HepG2 (cell line): ENCODE measurements around the gene SLC2A6. TPM values are rescaled to one million over a fixed set of nuclear protein-coding genes. Genes with fewer than 3 reads are reported as not detected.

Experiments used
- ARNT2 ChIP-seq: sonication (generic); formaldehyde crosslinking; IDR thresholded peaks from 2 replicates; pipeline ENCODE4 v1.8.0; 2022; ENCODE audit warnings: mild to moderate bottlenecking, low read depth, missing genetic modification reagents, moderate library complexity
- HNF4G ChIP-seq, 2 experiments: sonication (generic) in 1 of 2; formaldehyde crosslinking in 1 of 2; IDR thresholded peaks; 2 replicates each; pipeline versions ENCODE4 v1.4.0 to v1.6.1; 2011 to 2020; ENCODE audit warnings: borderline replicate concordance in 2 of 2, low read depth in 2 of 2, mild to moderate bottlenecking in 2 of 2, low read length in 1 of 2, missing genetic modification reagents in 1 of 2, moderate library complexity in 1 of 2
- NFRKB ChIP-seq: fragments of 450-650 bp; IDR thresholded peaks from 2 replicates; pipeline ENCODE4 v1.6.1; 2017
- SATB2 ChIP-seq: sonication (generic); formaldehyde crosslinking; IDR thresholded peaks from 2 replicates; pipeline ENCODE4 v1.5.0; 2020; ENCODE audit warnings: missing genetic modification reagents
- SP5 ChIP-seq: IDR thresholded peaks from 2 replicates; pipeline ENCODE4 v1.6.1; 2016; ENCODE audit warnings: low read depth, borderline replicate concordance
- TBL1XR1 ChIP-seq: fragments of 150-350 bp; IDR thresholded peaks from 2 replicates; pipeline ENCODE4 v1.6.1; 2014; ENCODE audit warnings: borderline replicate concordance, low read length; ENCODE audit not compliant: partially characterized antibody
- ZEB1 ChIP-seq: IDR thresholded peaks from 2 replicates; pipeline ENCODE4 v1.6.1; 2012; ENCODE audit warnings: mild to moderate bottlenecking, low read depth, inconsistent platforms; ENCODE audit not compliant: insufficient replicate concordance
- ZFAT ChIP-seq: sonication (generic); formaldehyde crosslinking; conservative IDR thresholded peaks from 2 replicates; pipeline ENCODE4 v1.8.1; 2023; ENCODE audit warnings: missing genetic modification reagents, inconsistent platforms
- ZNF17 ChIP-seq: sonication (generic); formaldehyde crosslinking; IDR thresholded peaks from 2 replicates; pipeline ENCODE4 v1.5.0; 2020; ENCODE audit warnings: mild to moderate bottlenecking, missing genetic modification reagents
- ZNF235 ChIP-seq: sonication (generic); formaldehyde crosslinking; IDR thresholded peaks from 2 replicates; pipeline ENCODE4 v1.8.1; 2023; ENCODE audit warnings: mild to moderate bottlenecking, missing genetic modification reagents, borderline replicate concordance
- ZNF510 ChIP-seq: sonication (generic); formaldehyde crosslinking; IDR thresholded peaks from 2 replicates; pipeline ENCODE4 v1.4.0; 2020; ENCODE audit warnings: low read depth, mild to moderate bottlenecking, missing genetic modification reagents
- ZNF616 ChIP-seq: sonication (generic); formaldehyde crosslinking; IDR thresholded peaks from 2 replicates; pipeline ENCODE4 v1.5.0; 2020; ENCODE audit warnings: low read depth, mild to moderate bottlenecking, missing genetic modification reagents
- ZNF652 ChIP-seq: IDR thresholded peaks from 2 replicates; pipeline ENCODE4 v1.6.1; 2016; ENCODE audit warnings: low read depth, borderline replicate concordance
- polyA plus RNA-seq, 8 experiments: library from polyadenylated mRNA; depleted of rRNA in 3 of 8; stranded (reverse) in 7 of 8; unstranded in 1 of 8; fragments of >200 nt; fragmentation: Illumina TruSeq in 4 of 8; extraction: Trizol in 4 of 8; gene quantifications; 2 replicates each; pipeline versions ENCODE4 v1.2.1 to v1.2.3, GENCODE V29; 2011 to 2016; ENCODE audit warnings: low read depth in 4 of 8, missing spikeins in 1 of 8, mixed read lengths in 1 of 8; ENCODE audit not compliant: insufficient read depth in 1 of 8
- total RNA-seq, 5 experiments: library from RNA; depleted of rRNA; stranded (reverse); fragments of >200 nt; fragmentation: Illumina TruSeq; extraction: Trizol; gene quantifications; 2 replicates each; pipeline ENCODE4 v1.2.3, GENCODE V29; 2016; ENCODE audit warnings: low read depth in 1 of 5
- TF ChIP-seq, protein P1 (sequence below): sonication (generic); formaldehyde crosslinking; IDR thresholded peaks from 2 replicates; pipeline ENCODE4 v1.4.0; 2020; ENCODE audit warnings: mild to moderate bottlenecking, low read depth, missing genetic modification reagents
- TF ChIP-seq, protein P2 (sequence below): sonication (generic); formaldehyde crosslinking; IDR thresholded peaks from 2 replicates; pipeline ENCODE4 v1.9.0; 2022; ENCODE audit warnings: low read depth, missing genetic modification reagents
- TF ChIP-seq, protein P3 (sequence below): sonication (generic); formaldehyde crosslinking; conservative IDR thresholded peaks from 2 replicates; pipeline ENCODE4 v1.5.0; 2020; ENCODE audit warnings: missing genetic modification reagents
- TF ChIP-seq, protein P4 (sequence below): sonication (generic); formaldehyde crosslinking; IDR thresholded peaks from 2 replicates; pipeline ENCODE4 v1.9.0; 2021; ENCODE audit warnings: missing genetic modification reagents, borderline replicate concordance
- TF ChIP-seq, protein P5 (sequence below): sonication (generic); formaldehyde crosslinking; IDR thresholded peaks from 2 replicates; pipeline ENCODE4 v1.5.0; 2020; ENCODE audit warnings: missing genetic modification reagents
- TF ChIP-seq, protein P6 (sequence below): sonication (generic); formaldehyde crosslinking; IDR thresholded peaks from 2 replicates; pipeline ENCODE4 v1.4.0; 2020; ENCODE audit warnings: missing genetic modification reagents

Gene SLC2A6
- total and polyA plus RNA-seq, 2 of the 13 experiments (the other 11 are each of a cell fraction or from before 2014, with no cell fraction given): 4.1 to 15.0 TPM

DNA sequence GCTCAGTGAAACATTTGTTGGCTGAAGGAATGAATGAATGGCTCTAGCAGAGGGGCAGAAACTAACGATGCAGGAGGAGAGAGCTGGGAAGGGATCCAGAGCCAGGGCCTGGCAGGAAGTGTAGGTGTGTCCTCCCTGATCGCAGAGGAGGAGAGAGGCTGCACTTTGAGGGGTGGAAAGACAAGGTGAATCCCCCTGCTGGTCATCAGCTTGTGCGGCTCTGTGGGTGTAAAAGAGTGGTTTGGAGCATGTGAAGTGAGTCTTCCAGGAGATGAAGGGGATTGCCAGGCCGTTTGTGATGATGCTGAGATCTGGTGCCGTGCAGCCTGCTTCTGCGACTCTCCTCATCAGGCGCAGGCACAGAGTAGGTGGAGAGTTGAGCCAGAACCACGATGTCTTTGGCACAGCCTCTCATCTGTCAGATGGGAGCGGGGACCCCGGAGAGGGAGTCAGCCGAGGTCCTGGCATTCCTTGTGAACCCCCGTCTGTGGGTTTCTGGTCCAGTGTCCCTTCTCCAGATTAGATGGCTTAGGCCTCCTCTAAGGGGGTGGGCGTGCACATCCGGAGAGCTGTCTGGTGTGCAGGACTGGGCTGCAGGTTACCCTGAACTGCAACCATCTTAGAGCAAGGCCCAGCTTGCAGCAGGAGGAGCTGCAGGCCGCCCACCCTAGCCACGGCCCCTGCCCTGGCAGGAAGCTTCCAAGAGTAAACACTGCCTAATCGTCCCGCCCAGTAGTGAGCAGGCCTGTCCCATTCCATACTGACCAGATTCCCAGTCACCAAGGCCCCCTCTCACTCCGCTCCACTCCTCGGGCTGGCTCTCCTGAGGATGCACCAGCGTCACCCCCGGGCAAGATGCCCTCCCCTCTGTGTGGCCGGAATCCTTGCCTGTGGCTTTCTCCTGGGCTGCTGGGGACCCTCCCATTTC lies 57.0 kb downstream of the SLC2A6 start, which contains the start of gene ADAMTS13 (continued):
- TF ChIP-seq, protein P1, sequence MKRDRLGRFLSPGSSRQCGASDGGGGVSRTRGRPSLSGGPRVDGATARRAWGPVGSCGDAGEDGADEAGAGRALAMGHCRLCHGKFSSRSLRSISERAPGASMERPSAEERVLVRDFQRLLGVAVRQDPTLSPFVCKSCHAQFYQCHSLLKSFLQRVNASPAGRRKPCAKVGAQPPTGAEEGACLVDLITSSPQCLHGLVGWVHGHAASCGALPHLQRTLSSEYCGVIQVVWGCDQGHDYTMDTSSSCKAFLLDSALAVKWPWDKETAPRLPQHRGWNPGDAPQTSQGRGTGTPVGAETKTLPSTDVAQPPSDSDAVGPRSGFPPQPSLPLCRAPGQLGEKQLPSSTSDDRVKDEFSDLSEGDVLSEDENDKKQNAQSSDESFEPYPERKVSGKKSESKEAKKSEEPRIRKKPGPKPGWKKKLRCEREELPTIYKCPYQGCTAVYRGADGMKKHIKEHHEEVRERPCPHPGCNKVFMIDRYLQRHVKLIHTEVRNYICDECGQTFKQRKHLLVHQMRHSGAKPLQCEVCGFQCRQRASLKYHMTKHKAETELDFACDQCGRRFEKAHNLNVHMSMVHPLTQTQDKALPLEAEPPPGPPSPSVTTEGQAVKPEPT (CRISPR knock-in tag): 0 out of 2 replicates have a peak, but pooled peaks have one; percentile 47
- TF ChIP-seq, protein P2, sequence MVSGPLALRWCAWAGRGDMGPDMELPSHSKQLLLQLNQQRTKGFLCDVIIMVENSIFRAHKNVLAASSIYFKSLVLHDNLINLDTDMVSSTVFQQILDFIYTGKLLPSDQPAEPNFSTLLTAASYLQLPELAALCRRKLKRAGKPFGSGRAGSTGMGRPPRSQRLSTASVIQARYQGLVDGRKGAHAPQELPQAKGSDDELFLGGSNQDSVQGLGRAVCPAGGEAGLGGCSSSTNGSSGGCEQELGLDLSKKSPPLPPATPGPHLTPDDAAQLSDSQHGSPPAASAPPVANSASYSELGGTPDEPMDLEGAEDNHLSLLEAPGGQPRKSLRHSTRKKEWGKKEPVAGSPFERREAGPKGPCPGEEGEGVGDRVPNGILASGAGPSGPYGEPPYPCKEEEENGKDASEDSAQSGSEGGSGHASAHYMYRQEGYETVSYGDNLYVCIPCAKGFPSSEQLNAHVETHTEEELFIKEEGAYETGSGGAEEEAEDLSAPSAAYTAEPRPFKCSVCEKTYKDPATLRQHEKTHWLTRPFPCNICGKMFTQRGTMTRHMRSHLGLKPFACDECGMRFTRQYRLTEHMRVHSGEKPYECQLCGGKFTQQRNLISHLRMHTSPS: no peak
- TF ChIP-seq, protein P3, sequence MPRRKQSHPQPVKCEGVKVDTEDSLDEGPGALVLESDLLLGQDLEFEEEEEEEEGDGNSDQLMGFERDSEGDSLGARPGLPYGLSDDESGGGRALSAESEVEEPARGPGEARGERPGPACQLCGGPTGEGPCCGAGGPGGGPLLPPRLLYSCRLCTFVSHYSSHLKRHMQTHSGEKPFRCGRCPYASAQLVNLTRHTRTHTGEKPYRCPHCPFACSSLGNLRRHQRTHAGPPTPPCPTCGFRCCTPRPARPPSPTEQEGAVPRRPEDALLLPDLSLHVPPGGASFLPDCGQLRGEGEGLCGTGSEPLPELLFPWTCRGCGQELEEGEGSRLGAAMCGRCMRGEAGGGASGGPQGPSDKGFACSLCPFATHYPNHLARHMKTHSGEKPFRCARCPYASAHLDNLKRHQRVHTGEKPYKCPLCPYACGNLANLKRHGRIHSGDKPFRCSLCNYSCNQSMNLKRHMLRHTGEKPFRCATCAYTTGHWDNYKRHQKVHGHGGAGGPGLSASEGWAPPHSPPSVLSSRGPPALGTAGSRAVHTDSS (CRISPR knock-in tag): no peak
- TF ChIP-seq SATB2 (CRISPR knock-in tag): no peak
- TF ChIP-seq ARNT2: no peak
- TF ChIP-seq, protein P4, sequence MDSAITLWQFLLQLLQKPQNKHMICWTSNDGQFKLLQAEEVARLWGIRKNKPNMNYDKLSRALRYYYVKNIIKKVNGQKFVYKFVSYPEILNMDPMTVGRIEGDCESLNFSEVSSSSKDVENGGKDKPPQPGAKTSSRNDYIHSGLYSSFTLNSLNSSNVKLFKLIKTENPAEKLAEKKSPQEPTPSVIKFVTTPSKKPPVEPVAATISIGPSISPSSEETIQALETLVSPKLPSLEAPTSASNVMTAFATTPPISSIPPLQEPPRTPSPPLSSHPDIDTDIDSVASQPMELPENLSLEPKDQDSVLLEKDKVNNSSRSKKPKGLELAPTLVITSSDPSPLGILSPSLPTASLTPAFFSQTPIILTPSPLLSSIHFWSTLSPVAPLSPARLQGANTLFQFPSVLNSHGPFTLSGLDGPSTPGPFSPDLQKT: no peak
- TF ChIP-seq ZEB1: no peak
- TF ChIP-seq ZNF510 (CRISPR knock-in tag): no peak; the same call in 1 of the 2 replicates
- TF ChIP-seq ZNF652 (CRISPR knock-in tag): no peak
- no peak for TF ChIP-seq ZNF17
- TF ChIP-seq HNF4G (IDR thresholded peaks at IDR 0.05; ENCODE audit: borderline replicate concordance, low read depth, low read length): no peak
- TF ChIP-seq HNF4G (CRISPR knock-in tag; IDR thresholded peaks at IDR 0.05; ENCODE audit: borderline replicate concordance, low read depth): no peak; the same call in 1 of the 2 replicates
- TF ChIP-seq SP5 (CRISPR knock-in tag): no peak; the same call in 1 of the 2 replicates
- no peak for TF ChIP-seq ZFAT (CRISPR knock-in tag)
- TF ChIP-seq NFRKB: no peak
- no peak for TF ChIP-seq ZNF235 (CRISPR knock-in tag)
- TF ChIP-seq, protein P5, sequence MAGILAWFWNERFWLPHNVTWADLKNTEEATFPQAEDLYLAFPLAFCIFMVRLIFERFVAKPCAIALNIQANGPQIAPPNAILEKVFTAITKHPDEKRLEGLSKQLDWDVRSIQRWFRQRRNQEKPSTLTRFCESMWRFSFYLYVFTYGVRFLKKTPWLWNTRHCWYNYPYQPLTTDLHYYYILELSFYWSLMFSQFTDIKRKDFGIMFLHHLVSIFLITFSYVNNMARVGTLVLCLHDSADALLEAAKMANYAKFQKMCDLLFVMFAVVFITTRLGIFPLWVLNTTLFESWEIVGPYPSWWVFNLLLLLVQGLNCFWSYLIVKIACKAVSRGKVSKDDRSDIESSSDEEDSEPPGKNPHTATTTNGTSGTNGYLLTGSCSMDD (CRISPR knock-in tag): no peak
- TF ChIP-seq, protein P6, sequence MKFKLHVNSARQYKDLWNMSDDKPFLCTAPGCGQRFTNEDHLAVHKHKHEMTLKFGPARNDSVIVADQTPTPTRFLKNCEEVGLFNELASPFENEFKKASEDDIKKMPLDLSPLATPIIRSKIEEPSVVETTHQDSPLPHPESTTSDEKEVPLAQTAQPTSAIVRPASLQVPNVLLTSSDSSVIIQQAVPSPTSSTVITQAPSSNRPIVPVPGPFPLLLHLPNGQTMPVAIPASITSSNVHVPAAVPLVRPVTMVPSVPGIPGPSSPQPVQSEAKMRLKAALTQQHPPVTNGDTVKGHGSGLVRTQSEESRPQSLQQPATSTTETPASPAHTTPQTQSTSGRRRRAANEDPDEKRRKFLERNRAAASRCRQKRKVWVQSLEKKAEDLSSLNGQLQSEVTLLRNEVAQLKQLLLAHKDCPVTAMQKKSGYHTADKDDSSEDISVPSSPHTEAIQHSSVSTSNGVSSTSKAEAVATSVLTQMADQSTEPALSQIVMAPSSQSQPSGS (CRISPR knock-in tag): no peak
- no peak for TF ChIP-seq TBL1XR1
- no peak for TF ChIP-seq ZNF616 (CRISPR knock-in tag)
